Rectal smooth muscle tissue (tissue), 1 donor: Measurements from ENCODE around the gene CTSH.
"Not testable (repeated sequence)": the region's sequence is repeated elsewhere in the genome, so short reads cannot be mapped to it uniquely, and the experiment has no call there.

ENCODE experiments used
- H3K27ac ChIP-seq: one replicate; pipeline ENCODE4 v1.7.0; 2013; ENCODE audit warnings: low read depth, low read length, inconsistent platforms
- H3K27me3 ChIP-seq: one replicate; pipeline ENCODE4 v1.7.0; 2013; ENCODE audit warnings: low read length; ENCODE audit not compliant: control insufficient read depth, insufficient read depth
- H3K36me3 ChIP-seq: one replicate; pipeline ENCODE4 v1.7.0; 2013; ENCODE audit warnings: low read length; ENCODE audit not compliant: control insufficient read depth, insufficient read depth
- H3K4me1 ChIP-seq: one replicate; pipeline ENCODE4 v1.7.0; 2013; ENCODE audit warnings: low read length; ENCODE audit not compliant: control insufficient read depth, insufficient read depth
- H3K4me3 ChIP-seq: one replicate; pipeline ENCODE4 v1.7.0; 2013; ENCODE audit warnings: low read length
- H3K9ac ChIP-seq: one replicate; pipeline ENCODE4 v1.7.0; 2013; ENCODE audit warnings: low read length

CTSH gene

GRCh38 chr15:78930577-78931388 lies 14.1 kb downstream of the CTSH start:
- no peak overlapping the region for H3K4me3 ChIP-seq
- H3K27ac ChIP-seq: peak overlapping the region; percentile 73
- H3K9ac ChIP-seq: no peak overlapping the region
- H3K36me3 ChIP-seq: peaks cover 13% of the 10 kb centered on the region
- no peaks in the 10 kb centered on the region for H3K27me3 ChIP-seq
- H3K4me1 ChIP-seq: peaks cover 9% of the 10 kb centered on the region

GRCh38 chr15:78929536-78930264 lies 15.1 kb downstream of the CTSH start:
- no peak overlapping the region for H3K27ac ChIP-seq
- H3K9ac ChIP-seq: no peak overlapping the region
- no peaks in the 10 kb centered on the region for H3K27me3 ChIP-seq
- peaks cover 9% of the 10 kb centered on the region for H3K4me1 ChIP-seq
- H3K4me3 ChIP-seq: no peak overlapping the region
- H3K36me3 ChIP-seq: peaks cover 15% of the 10 kb centered on the region

GRCh38 chr15:78928616-78929093 lies 16.2 kb downstream of the CTSH start:
- no peak overlapping the region for H3K9ac ChIP-seq
- H3K27ac ChIP-seq: no peak overlapping the region
- peaks cover 5% of the 10 kb centered on the region for H3K4me1 ChIP-seq
- peaks cover 18% of the 10 kb centered on the region for H3K36me3 ChIP-seq
- no peaks in the 10 kb centered on the region for H3K27me3 ChIP-seq
- H3K4me3 ChIP-seq: no peak overlapping the region

- peaks cover 19% of the 10 kb centered on the region for H3K36me3 ChIP-seq
- not testable (repeated sequence) for H3K27ac ChIP-seq, H3K27me3 ChIP-seq, H3K4me1 ChIP-seq, H3K9ac ChIP-seq, H3K4me3 ChIP-seq
Measured at GRCh38 chr15:78928176-78928575, 16.7 kb downstream of the CTSH start.

DNA sequence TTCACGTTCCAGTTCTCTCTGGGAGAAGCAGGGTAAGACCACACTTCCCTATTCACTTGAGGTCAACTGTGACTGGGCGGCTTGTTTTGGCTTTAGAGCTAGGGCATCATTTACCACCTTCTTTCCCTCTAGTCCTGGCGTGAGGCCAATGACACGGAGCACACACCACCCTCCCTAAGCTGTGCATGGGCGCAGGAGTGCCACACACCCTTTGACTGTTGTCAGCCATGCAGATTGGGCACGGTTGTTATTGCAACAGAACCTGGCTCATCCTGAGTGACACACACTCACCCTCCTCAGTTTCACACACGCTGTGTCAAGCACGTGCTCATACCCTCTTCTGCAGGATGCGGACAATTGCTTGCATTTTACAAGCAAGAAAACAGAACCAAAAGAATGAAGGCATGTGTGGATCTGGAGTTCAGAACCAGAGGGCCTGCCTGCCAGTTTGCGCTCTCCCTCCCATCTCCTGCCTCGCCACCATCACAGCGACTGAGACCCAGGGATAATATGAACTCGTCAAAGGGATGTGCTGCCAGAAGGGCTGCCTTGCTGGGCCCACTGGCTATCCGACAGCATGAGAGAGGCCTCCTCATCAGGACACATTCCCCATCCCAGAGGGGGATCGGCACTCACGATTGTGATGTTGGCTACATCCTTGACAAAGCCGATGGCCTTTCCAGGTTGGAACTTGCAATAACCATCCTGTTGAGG lies 17.6 kb downstream of the CTSH start:
- Histone ChIP-seq H3K27me3 (no peaks in the 10 kb centered on the region), H3K4me1 (peaks cover 4% of the 10 kb centered on the region), H3K4me3 (no peak overlapping the region), H3K27ac (no peak overlapping the region), H3K36me3 (peaks cover 26% of the 10 kb centered on the region), H3K9ac (no peak overlapping the region)

DNA sequence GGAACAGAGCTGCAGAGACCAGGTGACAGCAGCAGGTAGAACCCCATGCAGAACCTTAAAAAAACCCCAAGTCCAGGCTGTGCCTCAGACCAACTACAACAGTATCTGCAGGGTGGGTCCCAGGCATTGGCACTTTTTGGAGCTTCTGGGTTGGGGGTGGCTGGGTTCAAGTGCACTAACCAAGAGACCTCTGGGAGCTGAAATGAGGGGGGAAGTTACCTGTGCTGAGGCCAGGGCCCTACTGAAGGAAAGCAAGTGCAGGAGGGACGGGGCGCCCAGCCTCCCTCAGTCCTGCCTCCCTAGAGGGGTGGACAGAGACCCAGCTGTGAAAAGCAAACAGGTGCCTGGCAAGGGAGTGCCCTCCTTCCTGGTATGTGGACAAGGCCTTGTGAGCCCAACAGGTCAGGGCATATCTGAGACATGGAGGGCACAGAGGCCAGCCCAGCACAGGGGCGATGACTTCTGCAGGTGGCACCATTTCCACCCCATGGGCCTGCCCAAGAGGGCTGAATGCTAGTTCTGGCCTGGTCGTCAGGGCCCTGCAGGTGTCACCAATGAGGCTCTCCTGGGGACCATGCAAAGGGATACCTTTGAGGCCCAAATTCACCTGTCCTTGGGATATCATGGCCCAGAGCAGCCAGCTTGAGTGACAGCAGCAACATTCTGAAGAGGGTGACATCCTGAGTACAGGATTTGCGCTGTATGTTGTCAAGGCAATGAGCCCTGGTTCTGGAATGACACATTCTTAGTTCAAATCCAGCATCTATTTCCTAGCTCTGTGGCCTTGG lies 18.7 kb downstream of the CTSH start:
- Histone ChIP-seq H3K36me3 (peaks cover 28% of the 10 kb centered on the region), H3K4me1 (peaks cover 4% of the 10 kb centered on the region), H3K27me3 (no peaks in the 10 kb centered on the region), H3K4me3 (no peak overlapping the region), H3K27ac (no peak overlapping the region), H3K9ac (no peak overlapping the region)

DNA sequence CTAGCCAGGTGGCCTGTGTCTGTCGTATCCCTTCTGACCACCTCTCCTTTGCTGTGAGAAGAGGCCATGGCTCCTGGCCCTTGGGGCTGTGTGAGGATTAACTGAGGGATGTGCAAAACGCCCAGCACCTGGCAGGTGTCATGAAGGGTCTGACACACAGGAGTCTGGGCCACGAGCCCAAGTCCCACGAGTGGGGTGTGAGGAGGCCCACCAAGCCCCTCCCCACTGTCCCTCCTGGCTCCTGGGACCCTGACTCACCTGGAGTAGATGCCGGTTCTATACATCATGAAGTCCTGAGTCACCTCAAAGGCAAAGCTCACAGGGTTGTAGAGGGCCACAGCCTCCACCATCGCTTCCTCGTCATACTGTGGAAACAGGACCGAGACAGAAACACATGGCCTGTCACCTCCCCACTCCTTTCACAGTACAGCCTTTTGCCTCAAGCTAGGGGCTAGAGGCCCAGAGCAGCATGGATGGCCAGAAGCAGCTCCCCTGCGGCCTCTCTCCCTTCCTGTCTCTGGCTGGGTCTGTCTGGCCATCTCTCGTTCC lies 19.7 kb downstream of the CTSH start:
- H3K4me3 ChIP-seq: no peak overlapping the region
- no peak overlapping the region for H3K9ac ChIP-seq
- H3K4me1 ChIP-seq: no peaks in the 10 kb centered on the region
- H3K27ac ChIP-seq: no peak overlapping the region
- H3K36me3 ChIP-seq: peaks cover 29% of the 10 kb centered on the region
- no peaks in the 10 kb centered on the region for H3K27me3 ChIP-seq

DNA sequence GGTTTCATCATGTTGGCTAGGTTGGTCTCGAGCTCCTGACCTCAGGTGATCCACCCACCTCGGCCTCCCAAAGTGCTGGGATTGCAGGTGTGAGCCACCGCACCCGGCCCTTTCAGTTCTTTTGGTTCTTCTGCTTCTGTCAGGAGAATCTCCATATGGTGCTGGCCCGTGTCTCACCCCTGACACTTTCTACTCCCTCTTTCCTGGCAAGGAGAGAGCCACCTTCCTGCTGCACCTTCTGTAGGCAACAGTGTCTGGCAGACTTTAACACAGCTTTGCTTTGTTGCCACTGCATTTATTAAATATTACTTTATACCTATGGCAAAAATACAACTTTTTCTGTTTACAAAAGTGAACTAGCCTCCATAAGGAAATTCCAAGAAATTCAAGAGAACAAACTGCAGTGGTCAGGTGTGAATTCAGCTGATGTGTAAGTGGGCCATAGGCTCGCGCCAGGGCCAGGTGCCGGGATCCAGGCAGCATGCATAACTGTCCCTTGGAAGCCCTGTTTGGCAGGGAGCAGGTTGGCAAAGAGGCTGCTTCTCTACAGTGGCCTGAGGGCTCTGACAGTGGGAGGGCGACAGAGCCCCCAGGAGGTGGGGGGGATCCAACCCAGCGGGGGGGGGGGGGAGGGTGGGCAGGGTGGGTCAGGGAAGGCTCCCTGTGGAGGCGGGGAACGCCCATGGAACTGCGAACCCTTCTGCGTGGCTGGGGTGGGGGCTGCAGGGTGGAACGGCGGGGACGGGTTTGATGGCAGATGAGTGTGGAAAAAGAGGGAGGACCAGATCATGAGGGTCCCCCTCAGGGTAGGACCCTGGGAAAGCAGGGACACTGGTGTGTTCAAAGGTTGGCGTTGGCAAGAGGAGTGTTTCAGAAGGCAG lies 21.1 kb downstream of the CTSH start:
- H3K4me1 ChIP-seq: no peaks in the 10 kb centered on the region
- H3K36me3 ChIP-seq: peaks cover 32% of the 10 kb centered on the region
- no peak overlapping the region for H3K27ac ChIP-seq
- no peak overlapping the region for H3K9ac ChIP-seq
- no peak overlapping the region for H3K4me3 ChIP-seq
- H3K27me3 ChIP-seq: no peaks in the 10 kb centered on the region

GRCh38 chr15:78923015-78923414 lies 21.8 kb downstream of the CTSH start:
- Histone ChIP-seq H3K36me3 (peaks cover 32% of the 10 kb centered on the region), H3K27ac (no peak overlapping the region), H3K4me3 (no peak overlapping the region), H3K9ac (no peak overlapping the region), H3K4me1 (no peaks in the 10 kb centered on the region), H3K27me3 (no peaks in the 10 kb centered on the region)

GRCh38 chr15:78922527-78922926 lies 22.3 kb downstream of the CTSH start:
- H3K27me3 ChIP-seq: no peaks in the 10 kb centered on the region
- H3K36me3 ChIP-seq: peaks cover 29% of the 10 kb centered on the region
- no peak overlapping the region for H3K4me3 ChIP-seq
- no peak overlapping the region for H3K9ac ChIP-seq
- no peak overlapping the region for H3K27ac ChIP-seq
- no peaks in the 10 kb centered on the region for H3K4me1 ChIP-seq

- Histone ChIP-seq H3K36me3 (peaks cover 26% of the 10 kb centered on the region), H3K9ac (no peak overlapping the region), H3K4me1 (peaks cover 3% of the 10 kb centered on the region), H3K27ac (no peak overlapping the region), H3K4me3 (no peak overlapping the region), H3K27me3 (no peaks in the 10 kb centered on the region)
Measured at GRCh38 chr15:78921940-78922339, 22.9 kb downstream of the CTSH start.
